Inferior parietal cortex (tissue), 1 donor: Measurements from ENCODE around the gene UNC93B1.
A peak's percentile ranks its signal among the peaks of the same experiment; 100 is the strongest.

ENCODE experiments used
- DNase-seq: peaks from one replicate; pipeline ENCODE4 v3.0.0-alpha.2; 2016; ENCODE audit errors: extremely low spot score

UNC93B1 gene

GRCh38 chr11:68022531-68022930 is 18.6 kb upstream of the UNC93B1 start:
- no peak for DNase-seq

GRCh38 chr11:68021167-68021787 is 17.4 kb upstream of the UNC93B1 start:
- DNase-seq, result no peak

GRCh38 chr11:68020575-68020974 is 16.7 kb upstream of the UNC93B1 start:
- DNase-seq, result no peak

- DNase-seq, result no peak
Observed at GRCh38 chr11:68019486-68019885, 15.6 kb upstream of the UNC93B1 start.

GRCh38 chr11:68018730-68019190 is 14.9 kb upstream of the UNC93B1 start:
- no peak for DNase-seq

GRCh38 chr11:68017980-68018729 is 14.3 kb upstream of the UNC93B1 start:
- DNase-seq, result no peak

GRCh38 chr11:68016904-68017817 is 13.3 kb upstream of the UNC93B1 start:
- DNase-seq, result no peak

GRCh38 chr11:68016161-68016903 is 12.4 kb upstream of the UNC93B1 start:
- DNase-seq, result no peak

- DNase-seq, result no peak
Observed at GRCh38 chr11:68015467-68015866, 11.6 kb upstream of the UNC93B1 start.

GRCh38 chr11:68014947-68015447 is 11.1 kb upstream of the UNC93B1 start:
- no peak for DNase-seq

GRCh38 chr11:68014157-68014946 is 10.5 kb upstream of the UNC93B1 start:
- no peak for DNase-seq

- no peak for DNase-seq
Observed at GRCh38 chr11:68013611-68014156, 9.8 kb upstream of the UNC93B1 start.

GRCh38 chr11:68012843-68013610 is 9.1 kb upstream of the UNC93B1 start:
- no peak for DNase-seq

- DNase-seq, result no peak
Observed at GRCh38 chr11:68012044-68012842, 8.3 kb upstream of the UNC93B1 start.

GRCh38 chr11:68011051-68011943 is 7.4 kb upstream of the UNC93B1 start:
- DNase-seq, result no peak

- DNase-seq, result peak; percentile 57
Observed at GRCh38 chr11:68010090-68011041, 6.5 kb upstream of the UNC93B1 start, which contains the start of gene ALDH3B1. ALDH3B1 (plus strand) TSS chr11:68010327; CDS start chr11:68015298, 4,971 bp downstream.
